A673 (cell line): Measurements from ENCODE around the gene PEAK3. TPM values are rescaled to one million over a fixed set of nuclear protein-coding genes. Genes with fewer than 3 reads are reported as not detected.

Experiments used
- BruUV-seq: library from RNA; stranded (reverse); fragments of 400-500 nt; replicated peaks from 2 replicates; lab custom pipeline; 2021; lab: Mats Ljungman, UMichigan
- CTCF ChIA-PET: fragments of 300-600 bp; sonication (Branson Sonifier 250); formaldehyde crosslinking; loops from one replicate; lab custom pipeline; 2022; ENCODE audit warnings: antibody characterized with exemption; lab: Charles Lee
- POLR2A ChIA-PET: fragments of 300-600 bp; sonication (Branson Sonifier 250); formaldehyde crosslinking; loops from one replicate; lab custom pipeline; 2022; ENCODE audit warnings: antibody characterized with exemption; ENCODE audit not compliant: low non-redundant PET; lab: Charles Lee
- DNase-seq: peaks from one replicate; pipeline ENCODE4 v3.0.0-alpha.2; 2015; ENCODE audit warnings: low spot score
- H3K27ac ChIP-seq: fragments of 200-600 bp; sonication (generic); 2 replicates; pipeline ENCODE4 v1.5.1; 2016; ENCODE audit warnings: mixed run types, low read depth, mild to moderate bottlenecking, mixed read lengths, antibody characterized with exemption, low read length; ENCODE audit not compliant: poor library complexity, severe bottlenecking
- H3K27me3 ChIP-seq: fragments of 200-600 bp; sonication (generic); replicated peaks from 2 replicates; pipeline ENCODE4 v1.6.1; 2017; ENCODE audit warnings: mixed run types, low read depth, mild to moderate bottlenecking, mixed read lengths, antibody characterized with exemption, low read length; ENCODE audit not compliant: insufficient read depth, poor library complexity
- H3K36me3 ChIP-seq: fragments of 200-600 bp; sonication (generic); 2 replicates; pipeline ENCODE4 v1.6.1; 2016; ENCODE audit warnings: mixed run types, mild to moderate bottlenecking, mixed read lengths, antibody characterized with exemption, low read length; ENCODE audit not compliant: insufficient read depth, poor library complexity, severe bottlenecking
- H3K4me1 ChIP-seq: fragments of 200-600 bp; sonication (generic); 2 replicates; pipeline ENCODE4 v1.6.1; 2017; ENCODE audit warnings: mixed run types, mild to moderate bottlenecking, mixed read lengths, antibody characterized with exemption, low read length; ENCODE audit not compliant: insufficient read depth, poor library complexity, severe bottlenecking
- H3K4me3 ChIP-seq: fragments of 200-600 bp; sonication (generic); 2 replicates; pipeline ENCODE4 v1.5.1; 2016; ENCODE audit warnings: low read depth, mixed run types, mild to moderate bottlenecking, mixed read lengths, low read length; ENCODE audit not compliant: poor library complexity, severe bottlenecking
- H3K9me3 ChIP-seq: fragments of 200-600 bp; sonication (generic); 2 replicates; pipeline ENCODE4 v1.6.1; 2016; ENCODE audit warnings: mixed run types, low read depth, mild to moderate bottlenecking, mixed read lengths, antibody characterized with exemption, low read length; ENCODE audit not compliant: poor library complexity, severe bottlenecking
- EZH2 ChIP-seq: fragments of 200-600 bp; sonication (generic); IDR thresholded peaks from 2 replicates; pipeline ENCODE4 v1.6.1; 2017; ENCODE audit warnings: borderline replicate concordance, low read depth, mild to moderate bottlenecking, mixed read lengths, antibody characterized with exemption, low read length; ENCODE audit not compliant: poor library complexity, severe bottlenecking
- intact Hi-C: fragments of 100-400 bp; cut with micrococcal nuclease; formaldehyde crosslinking; loops from one replicate; pipeline ENCODE4 v1.10.0; 2022; ENCODE audit not compliant: unreplicated experiment
- total RNA-seq: library from RNA; stranded (reverse); gene quantifications from 2 replicates; pipeline ENCODE4 v1.2.3, GENCODE V29; 2021
- TF ChIP-seq, protein P1 (sequence below): fragments of 300-800, 200-600 bp; sonication (generic); conservative IDR thresholded peaks from 2 replicates; pipeline ENCODE4 v1.5.1; 2017; ENCODE audit warnings: low read depth, mild to moderate bottlenecking, antibody characterized with exemption, low read length, moderate library complexity, mixed read lengths

Gene PEAK3
- total RNA-seq, 1 experiment from 2014 or later: not detected

GRCh38 chr19:2250766-2251105 lies 31.2 kb downstream of the PEAK3 start:
- H3K4me1 ChIP-seq: no peaks in the 10 kb centered on the region
- no peaks in the 10 kb centered on the region for H3K9me3 ChIP-seq
- H3K27ac ChIP-seq: no peak overlapping the region
- no peak overlapping the region for H3K4me3 ChIP-seq
- TF ChIP-seq, protein P1, sequence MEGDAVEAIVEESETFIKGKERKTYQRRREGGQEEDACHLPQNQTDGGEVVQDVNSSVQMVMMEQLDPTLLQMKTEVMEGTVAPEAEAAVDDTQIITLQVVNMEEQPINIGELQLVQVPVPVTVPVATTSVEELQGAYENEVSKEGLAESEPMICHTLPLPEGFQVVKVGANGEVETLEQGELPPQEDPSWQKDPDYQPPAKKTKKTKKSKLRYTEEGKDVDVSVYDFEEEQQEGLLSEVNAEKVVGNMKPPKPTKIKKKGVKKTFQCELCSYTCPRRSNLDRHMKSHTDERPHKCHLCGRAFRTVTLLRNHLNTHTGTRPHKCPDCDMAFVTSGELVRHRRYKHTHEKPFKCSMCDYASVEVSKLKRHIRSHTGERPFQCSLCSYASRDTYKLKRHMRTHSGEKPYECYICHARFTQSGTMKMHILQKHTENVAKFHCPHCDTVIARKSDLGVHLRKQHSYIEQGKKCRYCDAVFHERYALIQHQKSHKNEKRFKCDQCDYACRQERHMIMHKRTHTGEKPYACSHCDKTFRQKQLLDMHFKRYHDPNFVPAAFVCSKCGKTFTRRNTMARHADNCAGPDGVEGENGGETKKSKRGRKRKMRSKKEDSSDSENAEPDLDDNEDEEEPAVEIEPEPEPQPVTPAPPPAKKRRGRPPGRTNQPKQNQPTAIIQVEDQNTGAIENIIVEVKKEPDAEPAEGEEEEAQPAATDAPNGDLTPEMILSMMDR: no peak
- no peak for TF ChIP-seq EZH2
- BruUV-seq: no TSS peak
- no peak for DNase-seq
- H3K27me3 ChIP-seq: no peaks in the 10 kb centered on the region
- POLR2A ChIA-PET: interaction anchor here (0.6 kb wide), 1 partner anchor 24 kb away, joined by 3 read pairs; no protein-coding TSS in a partner anchor
- intact Hi-C loops: no loop called here
- CTCF ChIA-PET: no interaction called here
- H3K36me3 ChIP-seq: peaks cover 22% of the 10 kb centered on the region

GRCh38 chr19:2249880-2250765 lies 31.9 kb downstream of the PEAK3 start:
- CTCF ChIA-PET: no interaction called here
- no TSS peak for BruUV-seq
- Histone ChIP-seq H3K4me1 (no peaks in the 10 kb centered on the region), H3K27me3 (no peaks in the 10 kb centered on the region), H3K36me3 (peaks cover 28% of the 10 kb centered on the region), H3K27ac (no peak overlapping the region), H3K9me3 (no peaks in the 10 kb centered on the region), H3K4me3 (no peak overlapping the region)
- POLR2A ChIA-PET: interaction anchor here (0.5 to 0.7 kb wide), 3 partner anchors 25 to 162 kb away, joined by 3 to 4 read pairs (median 3); no protein-coding TSS in a partner anchor
- TF ChIP-seq EZH2: no peak
- TF ChIP-seq, protein P1: no peak
- intact Hi-C loops: no loop called here
- DNase-seq: no peak

DNA sequence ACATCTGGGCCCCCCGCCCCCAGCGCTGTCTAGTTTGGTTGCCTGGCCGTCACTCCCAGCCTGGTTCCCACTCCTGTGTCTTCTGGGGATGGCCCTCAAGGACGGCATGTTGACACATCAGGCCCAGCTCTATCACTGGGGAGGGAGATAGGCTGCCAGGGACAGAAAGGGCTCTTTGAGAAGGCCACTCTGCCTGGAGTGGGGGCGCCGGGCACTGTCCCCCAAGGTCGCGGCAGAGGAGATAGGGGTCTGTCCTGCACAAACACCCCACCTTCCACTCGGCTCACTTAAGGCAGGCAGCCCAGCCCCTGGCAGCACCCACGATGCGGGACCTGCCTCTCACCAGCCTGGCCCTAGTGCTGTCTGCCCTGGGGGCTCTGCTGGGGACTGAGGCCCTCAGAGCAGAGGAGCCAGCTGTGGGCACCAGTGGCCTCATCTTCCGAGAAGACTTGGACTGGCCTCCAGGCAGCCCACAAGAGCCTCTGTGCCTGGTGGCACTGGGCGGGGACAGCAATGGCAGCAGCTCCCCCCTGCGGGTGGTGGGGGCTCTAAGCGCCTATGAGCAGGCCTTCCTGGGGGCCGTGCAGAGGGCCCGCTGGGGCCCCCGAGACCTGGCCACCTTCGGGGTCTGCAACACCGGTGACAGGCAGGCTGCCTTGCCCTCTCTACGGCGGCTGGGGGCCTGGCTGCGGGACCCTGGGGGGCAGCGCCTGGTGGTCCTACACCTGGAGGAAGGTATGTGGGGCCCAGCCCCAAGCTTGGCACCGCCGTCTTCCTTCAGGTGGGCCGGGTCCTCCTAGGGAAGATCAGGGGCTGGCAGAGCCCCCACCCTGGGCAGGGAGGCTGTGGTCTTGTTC lies 32.7 kb downstream of the PEAK3 start, which contains the start of gene AMH:
Gene AMH (plus strand): TSS at position 314 of the 857 bp plus-strand sequence. CDS start 10 bp downstream, at position 324.
- H3K4me3 ChIP-seq: no peak within 1 kb of the TSS
- intact Hi-C loops: no loop called here
- H3K4me1 ChIP-seq: no peaks in the 10 kb centered on the region
- ChIA-PET POLR2A (interaction anchor here (0.5 to 0.7 kb wide), 2 partner anchors 46 to 161 kb away, joined by 3 to 4 read pairs; no protein-coding TSS in a partner anchor), CTCF (no interaction called here)
- no TSS peak for BruUV-seq
- no peaks in the 10 kb centered on the region for H3K27me3 ChIP-seq
- H3K27ac ChIP-seq: no peak within 1 kb of the TSS
- no peak for DNase-seq
- TF ChIP-seq EZH2: no peak
- TF ChIP-seq, protein P1: no peak
- H3K36me3 ChIP-seq: peaks cover 37% of the 10 kb centered on the region
- H3K9me3 ChIP-seq: no peaks in the 10 kb centered on the region
